Fibroblast of villous mesenchyme (primary cell): ENCODE measurements around the gene ARHGEF16. TPM values are rescaled to one million over a fixed set of nuclear protein-coding genes. Genes with fewer than 3 reads are reported as not detected.
A peak's percentile ranks its signal among the peaks of the same experiment; 100 is the strongest.

Experiments
- DNase-seq: peaks from one replicate; pipeline ENCODE4 v3.0.0-alpha.2; 2010; ENCODE audit warnings: low read depth
- H3K4me3 ChIP-seq: 2 replicates; pipeline ENCODE4 v1.5.1; 2011; ENCODE audit warnings: low read depth, mild to moderate bottlenecking, low read length
- CTCF ChIP-seq: IDR thresholded peaks from 2 replicates; pipeline ENCODE4 v1.5.1; 2012; ENCODE audit warnings: low read depth, mild to moderate bottlenecking, low read length; ENCODE audit not compliant: insufficient read depth
- total RNA-seq: library from RNA; depleted of rRNA; stranded (reverse); fragments of >200 nt; gene quantifications from 2 replicates; pipeline ENCODE4 v1.2.3, GENCODE V29; 2012

ARHGEF16 gene
- total RNA-seq, 1 donor: 0.86 TPM

- H3K4me3 ChIP-seq: no peak overlapping the region
These were observed 14.8 kb downstream of the ARHGEF16 start for GRCh38 chr1:3469104-3469848.

GRCh38 chr1:3469849-3470649 lies 15.6 kb downstream of the ARHGEF16 start:
- DNase-seq: no peak
- TF ChIP-seq CTCF: no peak
- no peak overlapping the region for H3K4me3 ChIP-seq

More at GRCh38 chr1:3469104-3469848, 14.8 kb downstream of the ARHGEF16 start:
- DNase-seq: no peak
- TF ChIP-seq CTCF: no peak

GRCh38 chr1:3470650-3471355 lies 16.3 kb downstream of the ARHGEF16 start:
- H3K4me3 ChIP-seq: no peak overlapping the region
- no peak for TF ChIP-seq CTCF
- DNase-seq: no peak

- peak; percentile 53 for TF ChIP-seq CTCF
- peak; percentile 64 for DNase-seq
- no peak overlapping the region for H3K4me3 ChIP-seq
These were observed 17.1 kb downstream of the ARHGEF16 start for GRCh38 chr1:3471356-3472087.

GRCh38 chr1:3472088-3472850 lies 17.8 kb downstream of the ARHGEF16 start:
- no peak overlapping the region for H3K4me3 ChIP-seq
- no peak for DNase-seq
- no peak for TF ChIP-seq CTCF

GRCh38 chr1:3472906-3473305 lies 18.4 kb downstream of the ARHGEF16 start:
- DNase-seq: no peak
- TF ChIP-seq CTCF: no peak
- no peak overlapping the region for H3K4me3 ChIP-seq
